SK-N-SH (cell line): ENCODE measurements around the gene CENPP. TPM values are rescaled to one million over a fixed set of nuclear protein-coding genes. Genes with fewer than 3 reads are reported as not detected.
A peak's percentile ranks its signal among the peaks of the same experiment; 100 is the strongest.

Experiments used
- CTCF ChIA-PET: fragments of 300-600, 350-600 bp; formaldehyde crosslinking; extraction: SDS; loops from one replicate; lab custom pipeline; 2021; lab: Yijun Ruan, JAX
- POLR2A ChIA-PET: fragments of 350-600 bp; sonication (Branson Sonifier 250); formaldehyde crosslinking; extraction: SDS; loops from one replicate; lab custom pipeline; 2020; ENCODE audit warnings: antibody characterized with exemption, inconsistent platforms; lab: Yijun Ruan, JAX
- DNase-seq: peaks from one replicate; pipeline ENCODE4 v3.0.0; 2012
- H2AFZ ChIP-seq: fragments of 200-600 bp; sonication (generic); 2 replicates; pipeline ENCODE4 v1.8.1; 2016; ENCODE audit warnings: antibody characterized with exemption, mild to moderate bottlenecking, low read depth
- H3F3A ChIP-seq: fragments of 200-600 bp; sonication (generic); replicated peaks from 2 replicates; pipeline ENCODE3; 2016; ENCODE audit warnings: antibody characterized with exemption, mild to moderate bottlenecking; ENCODE audit not compliant: insufficient read depth
- H3K27ac ChIP-seq, 2 experiments: fragments of 200-500 bp in 1 of 2; fragments of 200-600 bp in 1 of 2; sonication (Bioruptor generic) in 1 of 2; sonication (generic), shearing (Covaris generic) in 1 of 2; 2 replicates each; pipeline versions ENCODE4 v1.5.1 to v1.6.1; 2014 to 2016; ENCODE audit warnings: low read depth in 2 of 2, inconsistent platforms in 1 of 2, low read length in 1 of 2, mild to moderate bottlenecking in 1 of 2, mixed read lengths in 1 of 2
- H3K27me3 ChIP-seq: fragments of 200-600 bp; sonication (generic), shearing (Covaris generic); 2 replicates; pipeline ENCODE4 v1.6.1; 2016; ENCODE audit warnings: mixed run types; ENCODE audit not compliant: insufficient read depth
- H3K36me3 ChIP-seq, 2 experiments: fragments of 200-500 bp in 1 of 2; fragments of 200-600 bp in 1 of 2; sonication (Bioruptor generic) in 1 of 2; sonication (generic) in 1 of 2; replicated peaks in 1 of 2; 2 replicates each; pipeline versions ENCODE3 to v1.5.1; 2014 to 2016; ENCODE audit warnings: low read length in 1 of 2, mild to moderate bottlenecking in 1 of 2; ENCODE audit not compliant: insufficient read depth in 2 of 2, control insufficient read depth in 1 of 2
- H3K4me1 ChIP-seq, 2 experiments: fragments of 200-500 bp in 1 of 2; fragments of 200-600 bp in 1 of 2; sonication (Bioruptor generic) in 1 of 2; sonication (generic), shearing (Covaris generic) in 1 of 2; 2 replicates each; pipeline versions ENCODE4 v1.5.1 to v1.6.1; 2014 to 2016; ENCODE audit warnings: low read depth in 1 of 2, low read length in 1 of 2, mixed run types in 1 of 2; ENCODE audit not compliant: insufficient read depth in 2 of 2, control insufficient read depth in 1 of 2
- H3K4me2 ChIP-seq: fragments of 200-600 bp; sonication (generic), shearing (Covaris generic); 2 replicates; pipeline ENCODE4 v1.6.1; 2017; ENCODE audit warnings: mixed run types
- H3K4me3 ChIP-seq, 2 experiments: fragments of 200-500 bp in 1 of 2; fragments of 200-600 bp in 1 of 2; sonication (Bioruptor generic) in 1 of 2; sonication (generic), shearing (Covaris generic) in 1 of 2; 2 replicates each; pipeline versions ENCODE4 v1.5.1 to v1.8.1; 2014 to 2016; ENCODE audit warnings: low read depth in 2 of 2, inconsistent platforms in 1 of 2, low read length in 1 of 2, mild to moderate bottlenecking in 1 of 2, mixed read lengths in 1 of 2, moderate library complexity in 1 of 2
- H3K79me2 ChIP-seq: fragments of 200-600 bp; sonication (generic); 2 replicates; pipeline ENCODE4 v1.8.1; 2017; ENCODE audit warnings: mild to moderate bottlenecking; ENCODE audit not compliant: insufficient read depth
- H3K9ac ChIP-seq: fragments of 200-600 bp; sonication (generic); 2 replicates; pipeline ENCODE4 v1.6.1; 2017; ENCODE audit warnings: mixed run types
- H3K9me2 ChIP-seq: fragments of 200-600 bp; sonication (generic); 2 replicates; pipeline ENCODE4 v1.6.1; 2017; ENCODE audit warnings: mixed run types
- H3K9me3 ChIP-seq: fragments of 200-600 bp; sonication (generic); 2 replicates; pipeline ENCODE4 v1.6.1; 2017; ENCODE audit warnings: mixed run types, mild to moderate bottlenecking, moderate library complexity
- H4K20me1 ChIP-seq: fragments of 200-600 bp; sonication (generic); 2 replicates; pipeline ENCODE4 v1.6.1; 2017; ENCODE audit warnings: mild to moderate bottlenecking, mixed run types; ENCODE audit not compliant: insufficient read depth
- ELF1 ChIP-seq: IDR thresholded peaks from 2 replicates; pipeline ENCODE4 v1.4.0; 2012
- EZH2phosphoT487 ChIP-seq: fragments of 200-600 bp; sonication (generic); IDR thresholded peaks from 2 replicates; pipeline ENCODE4 v1.6.1; 2017; ENCODE audit warnings: low read depth, mixed run types, mild to moderate bottlenecking, antibody characterized with exemption, moderate library complexity, borderline replicate concordance
- FOXJ3 ChIP-seq: sonication (generic); formaldehyde crosslinking; IDR thresholded peaks from 2 replicates; pipeline ENCODE4 v1.5.1; 2020; ENCODE audit warnings: mild to moderate bottlenecking, missing genetic modification reagents
- JUND ChIP-seq: IDR thresholded peaks from 2 replicates; pipeline ENCODE4 v1.4.0; 2012
- MEF2A ChIP-seq: IDR thresholded peaks from 2 replicates; pipeline ENCODE4 v1.4.0; 2012; ENCODE audit warnings: low read depth, borderline replicate concordance
- MXI1 ChIP-seq: IDR thresholded peaks from 2 replicates; pipeline ENCODE4 v1.6.1; 2012; ENCODE audit warnings: mild to moderate bottlenecking, low read depth, low read length, improper control_type of control experiment
- RFX5 ChIP-seq: IDR thresholded peaks from 2 replicates; pipeline ENCODE4 v1.6.1; 2012; ENCODE audit warnings: mild to moderate bottlenecking, improper control_type of control experiment, low read length
- SIN3A ChIP-seq: IDR thresholded peaks from 2 replicates; pipeline ENCODE4 v1.6.1; 2012; ENCODE audit warnings: low read depth, mild to moderate bottlenecking, low read length, moderate library complexity, borderline replicate concordance
- SMC3 ChIP-seq: IDR thresholded peaks from 2 replicates; pipeline ENCODE4 v1.6.1; 2012; ENCODE audit warnings: low read depth, low read length, improper control_type of control experiment
- TCF12 ChIP-seq: IDR thresholded peaks from 2 replicates; pipeline ENCODE4 v1.4.0; 2012
- TEAD4 ChIP-seq: IDR thresholded peaks from 2 replicates; pipeline ENCODE4 v1.4.0; 2012; ENCODE audit warnings: mild to moderate bottlenecking, borderline replicate concordance; ENCODE audit not compliant: insufficient read depth
- WGBS: methylation state at CpG from one replicate; pipeline ENCODE4 v1.1.6; 2017; ENCODE audit warnings: low lambda C conversion rate; 5-methylcytosine and 5-hydroxymethylcytosine counted together
- polyA plus RNA-seq, 3 experiments: library from polyadenylated mRNA; depleted of rRNA; stranded (reverse); fragments of >200 nt; gene quantifications; 2 replicates each; pipeline ENCODE4 v1.2.3, GENCODE V29; 2012
- TF ChIP-seq, protein P1 (sequence below): fragments of 150-350 bp; IDR thresholded peaks from 2 replicates; pipeline ENCODE4 v1.6.1; 2017; ENCODE audit warnings: antibody characterized with exemption, low read length, low read depth, borderline replicate concordance
- TF ChIP-seq, protein P2 (sequence below): fragments of 200-600 bp; sonication (generic); IDR thresholded peaks from 2 replicates; pipeline ENCODE4 v1.6.1; 2017; ENCODE audit warnings: antibody characterized with exemption, mild to moderate bottlenecking, moderate library complexity
- TF ChIP-seq, protein P3 (sequence below): IDR thresholded peaks from 2 replicates; pipeline ENCODE4; 2012

Gene CENPP
- polyA plus RNA-seq, 1 of the 3 experiments (the other 2 are of a cell fraction) = 1.3 TPM

DNA sequence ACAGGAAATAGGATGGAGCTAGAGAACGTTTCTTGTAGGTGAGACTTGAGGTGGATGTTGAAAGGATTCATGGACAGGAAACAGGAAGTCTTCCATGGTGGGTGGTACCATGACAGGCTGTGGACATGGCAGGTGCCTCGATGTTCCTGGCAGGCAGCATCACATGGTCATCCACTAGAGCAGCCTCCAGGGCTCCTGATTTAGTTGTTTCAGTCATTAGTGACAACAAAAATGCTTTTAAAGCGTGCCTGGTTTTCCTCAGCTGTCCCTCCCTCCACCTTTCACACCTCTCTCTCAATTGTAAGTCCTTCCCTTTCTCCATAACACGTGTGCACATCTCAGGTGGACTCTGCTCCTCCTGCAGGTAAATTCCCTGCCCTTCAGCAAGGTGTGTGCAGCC, 181.7 kb downstream of the CENPP start:
- CTCF ChIA-PET = interaction anchor here (1.0 to 1.1 kb wide), 2 partner anchors 18 to 26 kb away, joined by 3 to 4 read pairs; partner anchors contain the start of gene ASPN
- H3F3A ChIP-seq = peaks cover 25% of the 10 kb centered on the region
- H3K4me2 ChIP-seq = no peak overlapping the region
- peak; percentile 22 for DNase-seq
- H3K79me2 ChIP-seq = no peaks in the 10 kb centered on the region
- no peak overlapping the region for H3K4me3 ChIP-seq
- H3K4me1 ChIP-seq = peaks cover 13 to 24% of the 10 kb centered on the region in 2 experiments; a peak in 3 of 4 replicates
- no peaks in the 10 kb centered on the region for H3K36me3 ChIP-seq
- POLR2A ChIA-PET = no interaction called here
- WGBS = 56% methylated on average over 4 of the region's 4 CpGs
- H3K9ac ChIP-seq = no peak overlapping the region
- no peaks in the 10 kb centered on the region for H3K9me3 ChIP-seq
- peak overlapping the region; percentile 69 to 79; a peak in 3 of 4 replicates for H3K27ac ChIP-seq
- H3K27me3 ChIP-seq = no peaks in the 10 kb centered on the region
- no peaks in the 10 kb centered on the region for H4K20me1 ChIP-seq
- H3K9me2 ChIP-seq = no peaks in the 10 kb centered on the region
- no peak overlapping the region for H2AFZ ChIP-seq
- TF ChIP-seq, protein P1, sequence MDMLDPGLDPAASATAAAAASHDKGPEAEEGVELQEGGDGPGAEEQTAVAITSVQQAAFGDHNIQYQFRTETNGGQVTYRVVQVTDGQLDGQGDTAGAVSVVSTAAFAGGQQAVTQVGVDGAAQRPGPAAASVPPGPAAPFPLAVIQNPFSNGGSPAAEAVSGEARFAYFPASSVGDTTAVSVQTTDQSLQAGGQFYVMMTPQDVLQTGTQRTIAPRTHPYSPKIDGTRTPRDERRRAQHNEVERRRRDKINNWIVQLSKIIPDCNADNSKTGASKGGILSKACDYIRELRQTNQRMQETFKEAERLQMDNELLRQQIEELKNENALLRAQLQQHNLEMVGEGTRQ = no peak

DNA sequence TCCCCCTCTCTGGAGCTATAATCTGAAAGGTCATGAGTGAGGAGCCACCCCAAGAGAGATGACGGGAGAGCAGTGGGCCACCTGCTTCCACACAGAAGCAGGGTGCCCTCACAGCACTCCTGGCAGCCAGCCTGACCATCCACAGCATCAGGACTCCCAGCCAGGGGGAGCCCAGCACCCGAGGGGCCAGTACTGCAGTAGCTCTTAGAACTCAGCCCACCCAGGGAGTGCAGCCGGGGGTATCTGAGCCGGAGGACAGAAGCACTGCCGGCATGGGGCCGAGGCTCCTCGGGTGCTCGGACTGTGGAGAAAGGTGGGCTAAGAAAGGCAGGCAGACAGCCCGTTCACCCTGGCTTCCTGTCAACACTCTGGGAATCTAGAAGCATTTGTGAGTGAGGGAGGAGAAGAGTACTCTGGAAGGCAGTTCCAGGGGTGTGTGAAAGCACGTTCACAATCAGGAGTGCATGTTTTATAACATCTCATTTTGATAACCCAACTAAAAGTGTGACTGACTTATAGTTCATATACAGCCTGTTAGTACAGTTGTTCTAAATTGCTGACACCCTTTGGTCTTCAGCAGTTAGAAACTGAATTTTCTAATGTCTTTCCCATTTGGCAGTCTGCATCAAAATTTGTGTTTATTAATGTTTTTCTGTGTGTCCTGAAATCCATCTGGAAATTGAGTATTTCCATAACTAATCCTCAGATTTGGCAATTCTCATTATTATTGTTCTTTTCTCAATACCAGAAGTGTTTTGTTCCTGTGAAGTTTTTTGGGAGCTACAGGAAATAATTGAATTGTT, 182.5 kb downstream of the CENPP start:
- H3F3A ChIP-seq = peaks cover 25% of the 10 kb centered on the region
- CTCF ChIA-PET = interaction anchor here (1.0 to 1.1 kb wide), 4 partner anchors 13 to 199 kb away, joined by 3 to 4 read pairs (median 3); partner anchors contain the start of gene ASPN
- no peaks in the 10 kb centered on the region for H3K79me2 ChIP-seq
- peak; percentile 20 for DNase-seq
- POLR2A ChIA-PET = no interaction called here
- H3K9me3 ChIP-seq = no peaks in the 10 kb centered on the region
- 93% methylated on average over 4 of the region's 10 CpGs for WGBS
- H3K4me3 ChIP-seq = no peak overlapping the region
- H2AFZ ChIP-seq = no peak overlapping the region
- H4K20me1 ChIP-seq = no peaks in the 10 kb centered on the region
- H3K4me1 ChIP-seq = peaks cover 13 to 24% of the 10 kb centered on the region in 2 experiments; a peak in 3 of 4 replicates
- no peaks in the 10 kb centered on the region for H3K9me2 ChIP-seq
- no peaks in the 10 kb centered on the region for H3K36me3 ChIP-seq
- H3K27ac ChIP-seq = no peak overlapping the region
- TF ChIP-seq SMC3 (no peak), EZH2phosphoT487 (no peak)
- H3K27me3 ChIP-seq = no peaks in the 10 kb centered on the region
- no peak overlapping the region for H3K4me2 ChIP-seq
- H3K9ac ChIP-seq = no peak overlapping the region

DNA sequence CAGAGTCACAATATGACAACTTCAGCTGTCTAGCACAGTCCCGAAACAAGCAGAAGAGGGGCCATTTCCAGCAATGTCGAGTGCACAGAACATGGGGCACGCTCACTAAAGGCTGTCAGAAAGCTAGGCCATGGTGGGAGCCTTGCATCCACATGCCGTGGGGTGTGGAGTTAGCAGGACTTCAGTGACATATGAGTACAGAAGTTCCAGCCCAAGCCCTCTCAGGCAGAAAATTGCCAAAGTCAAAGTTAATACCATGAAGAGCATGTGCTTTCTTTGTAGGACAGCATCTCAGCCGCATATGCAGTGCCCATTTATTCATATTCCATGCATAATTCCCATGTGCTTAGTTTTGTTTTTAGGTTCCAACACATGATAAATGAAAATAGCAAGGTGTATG, 183.3 kb downstream of the CENPP start:
- peaks cover 13 to 24% of the 10 kb centered on the region in 2 experiments; a peak in 3 of 4 replicates for H3K4me1 ChIP-seq
- H3K9me3 ChIP-seq = no peaks in the 10 kb centered on the region
- H3K79me2 ChIP-seq = no peaks in the 10 kb centered on the region
- no peak overlapping the region for H3K9ac ChIP-seq
- TF ChIP-seq, protein P2, sequence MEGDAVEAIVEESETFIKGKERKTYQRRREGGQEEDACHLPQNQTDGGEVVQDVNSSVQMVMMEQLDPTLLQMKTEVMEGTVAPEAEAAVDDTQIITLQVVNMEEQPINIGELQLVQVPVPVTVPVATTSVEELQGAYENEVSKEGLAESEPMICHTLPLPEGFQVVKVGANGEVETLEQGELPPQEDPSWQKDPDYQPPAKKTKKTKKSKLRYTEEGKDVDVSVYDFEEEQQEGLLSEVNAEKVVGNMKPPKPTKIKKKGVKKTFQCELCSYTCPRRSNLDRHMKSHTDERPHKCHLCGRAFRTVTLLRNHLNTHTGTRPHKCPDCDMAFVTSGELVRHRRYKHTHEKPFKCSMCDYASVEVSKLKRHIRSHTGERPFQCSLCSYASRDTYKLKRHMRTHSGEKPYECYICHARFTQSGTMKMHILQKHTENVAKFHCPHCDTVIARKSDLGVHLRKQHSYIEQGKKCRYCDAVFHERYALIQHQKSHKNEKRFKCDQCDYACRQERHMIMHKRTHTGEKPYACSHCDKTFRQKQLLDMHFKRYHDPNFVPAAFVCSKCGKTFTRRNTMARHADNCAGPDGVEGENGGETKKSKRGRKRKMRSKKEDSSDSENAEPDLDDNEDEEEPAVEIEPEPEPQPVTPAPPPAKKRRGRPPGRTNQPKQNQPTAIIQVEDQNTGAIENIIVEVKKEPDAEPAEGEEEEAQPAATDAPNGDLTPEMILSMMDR = no peak
- TF ChIP-seq MXI1 (no peak), SIN3A (no peak), RFX5 (no peak), TEAD4 (no peak), MEF2A (no peak), ELF1 (no peak), FOXJ3 (CRISPR knock-in tag) (no peak), JUND (no peak), TCF12 (no peak)
- TF ChIP-seq, protein P3, sequence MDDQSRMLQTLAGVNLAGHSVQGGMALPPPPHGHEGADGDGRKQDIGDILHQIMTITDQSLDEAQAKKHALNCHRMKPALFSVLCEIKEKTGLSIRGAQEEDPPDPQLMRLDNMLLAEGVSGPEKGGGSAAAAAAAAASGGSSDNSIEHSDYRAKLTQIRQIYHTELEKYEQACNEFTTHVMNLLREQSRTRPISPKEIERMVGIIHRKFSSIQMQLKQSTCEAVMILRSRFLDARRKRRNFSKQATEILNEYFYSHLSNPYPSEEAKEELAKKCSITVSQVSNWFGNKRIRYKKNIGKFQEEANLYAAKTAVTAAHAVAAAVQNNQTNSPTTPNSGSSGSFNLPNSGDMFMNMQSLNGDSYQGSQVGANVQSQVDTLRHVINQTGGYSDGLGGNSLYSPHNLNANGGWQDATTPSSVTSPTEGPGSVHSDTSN = no peak
- H2AFZ ChIP-seq = no peak overlapping the region
- no peaks in the 10 kb centered on the region for H3K27me3 ChIP-seq
- no peaks in the 10 kb centered on the region for H3K36me3 ChIP-seq
- H3K4me3 ChIP-seq = no peak overlapping the region
- no peak for DNase-seq
- ChIA-PET CTCF (interaction anchor here (1.0 kb wide), 2 partner anchors 14 to 198 kb away, joined by 3 read pairs; no protein-coding TSS in a partner anchor), POLR2A (no interaction called here)
- H3K27ac ChIP-seq = no peak overlapping the region
- WGBS = 96% methylated on average over 5 of the region's 5 CpGs
- peaks cover 25% of the 10 kb centered on the region for H3F3A ChIP-seq
- no peak overlapping the region for H3K4me2 ChIP-seq
- H3K9me2 ChIP-seq = no peaks in the 10 kb centered on the region
- H4K20me1 ChIP-seq = no peaks in the 10 kb centered on the region
